K562 (cell line): ENCODE measurements around the gene P3H4.

Source experiments
- CREB1 ChIP-seq, 2 experiments: sonication (generic) in 1 of 2; formaldehyde crosslinking in 1 of 2; IDR thresholded peaks; 2 replicates each; pipeline versions ENCODE4 v1.6.1 to v1.8.0; 2012 to 2022; ENCODE audit warnings: inconsistent platforms in 1 of 2, mild to moderate bottlenecking in 1 of 2, missing genetic modification reagents in 1 of 2, moderate library complexity in 1 of 2
- CTCF ChIP-seq, 3 experiments: IDR thresholded peaks in 2 of 3; conservative IDR thresholded peaks in 1 of 3; 2 replicates each; pipeline ENCODE4 v1.5.1; 2011 to 2012; ENCODE audit warnings: low read length in 3 of 3, mild to moderate bottlenecking in 3 of 3, control low read depth in 2 of 3, improper control_type of control experiment in 1 of 3, inconsistent platforms in 1 of 3, low read depth in 1 of 3, mixed read lengths in 1 of 3, moderate library complexity in 1 of 3; ENCODE audit not compliant: insufficient read depth in 2 of 3
- CXXC5 ChIP-seq: fragments of 250-450 bp; sonication (Bioruptor Pico); IDR thresholded peaks from 2 replicates; pipeline ENCODE4 v1.8.0; 2022; ENCODE audit warnings: inconsistent platforms, mild to moderate bottlenecking, moderate library complexity
- MAX ChIP-seq: sonication (generic); formaldehyde crosslinking; IDR thresholded peaks from 2 replicates; pipeline ENCODE4 v1.9.0; 2022; ENCODE audit warnings: mild to moderate bottlenecking, missing genetic modification reagents
- MNT ChIP-seq, 2 experiments: fragments of 450-650 bp; conservative IDR thresholded peaks; 2 replicates each; pipeline ENCODE4 v1.6.1; 2017; ENCODE audit warnings: mild to moderate bottlenecking in 2 of 2, moderate library complexity in 2 of 2
- PATZ1 ChIP-seq: fragments of 250-450 bp; sonication (Bioruptor Pico); IDR thresholded peaks from 2 replicates; pipeline ENCODE4 v1.5.0; 2020; ENCODE audit warnings: mild to moderate bottlenecking, borderline replicate concordance
- SOX6 ChIP-seq: fragments of 450-650 bp; IDR thresholded peaks from 2 replicates; pipeline ENCODE4 v1.6.1; 2014; ENCODE audit warnings: mild to moderate bottlenecking
- ZBED1 ChIP-seq: IDR thresholded peaks from 2 replicates; pipeline ENCODE4 v1.6.1; 2014
- ZBTB11 ChIP-seq, 3 experiments: fragments of 200-800 bp in 1 of 3; fragments of 250-450 bp in 1 of 3; fragments of 450-650 bp in 1 of 3; sonication (Bioruptor Pico) in 1 of 3; sonication (Bioruptor generic) in 1 of 3; formaldehyde crosslinking in 1 of 3; IDR thresholded peaks; 2 replicates each; pipeline versions ENCODE4 v1.6.1 to v1.8.0; 2016 to 2022; ENCODE audit warnings: mild to moderate bottlenecking in 2 of 3, missing genetic modification characterization in 2 of 3, missing compliant biosample characterization in 1 of 3, moderate library complexity in 1 of 3

GRCh38 chr17:41799366-41799765 lies 12.4 kb downstream of the P3H4 start:
- TF ChIP-seq MNT (conservative IDR thresholded peaks at IDR 0.05) (no peak), CTCF (IDR thresholded peaks at IDR 0.05 in 2 of 3, conservative IDR thresholded peaks at IDR 0.05 in 1 of 3; ENCODE audit: insufficient read depth in 2 of 3, low read depth in 1 of 3, low read length in 3 of 3) (no peak), CREB1 (IDR thresholded peaks at IDR 0.05) (no peak), CREB1 (CRISPR knock-in tag; IDR thresholded peaks at IDR 0.05) (no peak), ZBTB11 (CRISPR knock-in tag; IDR thresholded peaks at IDR 0.05) (no peak), CXXC5 (CRISPR knock-in tag) (no peak), SOX6 (no peak), MAX (CRISPR knock-in tag) (no peak), ZBED1 (no peak), PATZ1 (CRISPR knock-in tag) (no peak)
